DND-41 (cell line): Measurements from ENCODE around the gene ZSCAN22.
"Not testable (repeated sequence)": the region's sequence is repeated elsewhere in the genome, so short reads cannot be mapped to it uniquely, and the experiment has no call there.

Experiments used
- ATAC-seq: fragments of 200-7000 bp; cut with Tn5 transposase; 3 replicates; pipeline ENCODE4 v1.9.1; 2021; ENCODE audit warnings: low read depth; ENCODE audit not compliant: insufficient read depth
- DNase-seq: peaks from one replicate; pipeline ENCODE4 v3.0.0-alpha.2; 2020
- H2AFZ ChIP-seq: 2 replicates; pipeline ENCODE4 v1.6.0; 2012; ENCODE audit warnings: low read depth, low read length
- H3K27ac ChIP-seq: 2 replicates; pipeline ENCODE4 v1.5.1; 2012; ENCODE audit warnings: low read length, inconsistent platforms
- H3K27me3 ChIP-seq: fragments of 200-600 bp; sonication (generic); 2 replicates; pipeline ENCODE4 v1.6.0; 2012; ENCODE audit warnings: low read length, mild to moderate bottlenecking, inconsistent platforms; ENCODE audit not compliant: insufficient read depth, poor library complexity
- H3K36me3 ChIP-seq: 2 replicates; pipeline ENCODE4 v1.5.1; 2012; ENCODE audit warnings: low read length, inconsistent platforms; ENCODE audit not compliant: insufficient read depth
- H3K4me1 ChIP-seq: 2 replicates; pipeline ENCODE4 v1.5.1; 2012; ENCODE audit warnings: mild to moderate bottlenecking, low read length; ENCODE audit not compliant: insufficient read depth
- H3K4me2 ChIP-seq: 2 replicates; pipeline ENCODE4 v1.6.0; 2012; ENCODE audit warnings: mild to moderate bottlenecking, moderate library complexity, low read length, inconsistent platforms; ENCODE audit not compliant: insufficient read depth
- H3K4me3 ChIP-seq, 2 experiments: fragments of 200-600 bp in 1 of 2; shearing (Covaris generic) in 1 of 2; 2 replicates each; pipeline ENCODE4 v1.5.1; 2012 to 2016; ENCODE audit warnings: inconsistent platforms in 2 of 2, low read length in 2 of 2, mild to moderate bottlenecking in 2 of 2, low read depth in 1 of 2, moderate library complexity in 1 of 2
- H3K79me2 ChIP-seq: 2 replicates; pipeline ENCODE4 v1.6.0; 2012; ENCODE audit warnings: low read length, inconsistent platforms; ENCODE audit not compliant: insufficient read depth
- H3K9ac ChIP-seq: 2 replicates; pipeline ENCODE4 v1.6.0; 2012; ENCODE audit warnings: low read depth, mild to moderate bottlenecking, inconsistent platforms, low read length, moderate library complexity
- H3K9me3 ChIP-seq: 2 replicates; pipeline ENCODE4 v1.5.1; 2012; ENCODE audit warnings: low read length, moderate library complexity, mild to moderate bottlenecking, inconsistent platforms; ENCODE audit not compliant: insufficient read depth, severe bottlenecking
- H4K20me1 ChIP-seq: 2 replicates; pipeline ENCODE4 v1.6.0; 2012; ENCODE audit warnings: low read length; ENCODE audit not compliant: insufficient read depth
- CTCF ChIP-seq: IDR thresholded peaks from 2 replicates; pipeline ENCODE4 v1.5.1; 2012; ENCODE audit warnings: borderline replicate concordance, low read length, moderate library complexity, mild to moderate bottlenecking; ENCODE audit not compliant: poor library complexity, severe bottlenecking; ENCODE audit errors: extremely low read depth
- EZH2 ChIP-seq: IDR thresholded peaks from 3 replicates; pipeline ENCODE4 v1.6.1; 2012; ENCODE audit warnings: borderline replicate concordance, low read depth, mild to moderate bottlenecking, moderate library complexity, low read length, inconsistent platforms; ENCODE audit not compliant: severe bottlenecking

Gene ZSCAN22

GRCh38 chr19:58338825-58339558, 12.2 kb downstream of the ZSCAN22 start:
- Histone ChIP-seq H3K4me1 (no peaks in the 10 kb centered on the region), H3K27ac (no peak overlapping the region), H3K27me3 (no peaks in the 10 kb centered on the region), H4K20me1 (peaks cover 4% of the 10 kb centered on the region; the same call in 1 of the 2 replicates), H2AFZ (no peak overlapping the region), H3K9ac (no peak overlapping the region), H3K36me3 (peaks cover 62% of the 10 kb centered on the region), H3K79me2 (peaks cover 4% of the 10 kb centered on the region; the same call in 1 of the 2 replicates), H3K9me3 (no peaks in the 10 kb centered on the region), H3K4me3 (no peak overlapping the region), H3K4me2 (no peak overlapping the region)
- ATAC-seq: peak; percentile 56
- TF ChIP-seq EZH2 (no peak), CTCF (peak; percentile 43)
- no peak for DNase-seq

GRCh38 chr19:58345558-58345957, 18.8 kb downstream of the ZSCAN22 start:
- H2AFZ ChIP-seq: no peak overlapping the region
- H3K27me3 ChIP-seq: no peaks in the 10 kb centered on the region
- H3K4me3 ChIP-seq: peak overlapping the region in 1 of 2 experiments; percentile 40; a peak in 1 of 4 replicates
- 0 out of 2 replicates have a peak, but pooled peaks cover 2% of the 10 kb centered on the region for H4K20me1 ChIP-seq
- H3K9me3 ChIP-seq: no peaks in the 10 kb centered on the region
- H3K36me3 ChIP-seq: peaks cover 22% of the 10 kb centered on the region
- TF ChIP-seq EZH2 (no peak), CTCF (no peak)
- H3K79me2 ChIP-seq: peaks cover 38% of the 10 kb centered on the region
- peaks cover 40% of the 10 kb centered on the region for H3K4me1 ChIP-seq
- DNase-seq (no peak), ATAC-seq (no peak)
- H3K27ac ChIP-seq: no peak overlapping the region
- H3K4me2 ChIP-seq: peak overlapping the region; percentile 99; the same call in 1 of the 2 replicates
- no peak overlapping the region for H3K9ac ChIP-seq

- Histone ChIP-seq H3K36me3 (peaks cover 15% of the 10 kb centered on the region), H3K4me3 (peak overlapping the region; percentile 100), H3K4me2 (peak overlapping the region; percentile 99), H3K27me3 (no peaks in the 10 kb centered on the region), H4K20me1 (peaks cover 5% of the 10 kb centered on the region), H2AFZ (peak overlapping the region; percentile 99), H3K9me3 (no peaks in the 10 kb centered on the region), H3K27ac (peak overlapping the region; percentile 80), H3K4me1 (peaks cover 40% of the 10 kb centered on the region), H3K79me2 (peaks cover 35% of the 10 kb centered on the region), H3K9ac (peak overlapping the region; percentile 84)
- ATAC-seq (peak; percentile 85), DNase-seq (peak; percentile 86)
- TF ChIP-seq EZH2: no peak
- TF ChIP-seq CTCF: no peak
Observed at GRCh38 chr19:58346961-58347929, 20.5 kb downstream of the ZSCAN22 start.

GRCh38 chr19:58348080-58348479, 21.3 kb downstream of the ZSCAN22 start:
- DNase-seq, H4K20me1 ChIP-seq, H3K27me3 ChIP-seq, ATAC-seq, H3K9me3 ChIP-seq: not testable (repeated sequence)
- H3K36me3 ChIP-seq: peaks cover 15% of the 10 kb centered on the region
- peak overlapping the region; percentile 84 for H3K9ac ChIP-seq
- H2AFZ ChIP-seq: peak overlapping the region; percentile 99
- peak overlapping the region; percentile 80 for H3K27ac ChIP-seq
- peaks cover 35% of the 10 kb centered on the region for H3K79me2 ChIP-seq
- H3K4me1 ChIP-seq: peaks cover 40% of the 10 kb centered on the region
- H3K4me3 ChIP-seq: peak overlapping the region; percentile 100
- H3K4me2 ChIP-seq: peak overlapping the region; percentile 99
